HCT116 (cell line): ENCODE data around the gene CCSER1.

Experiments used
- CTCF ChIP-seq, 3 experiments: fragments of 200-600 bp in 1 of 3; sonication (generic) in 1 of 3; IDR thresholded peaks in 2 of 3; conservative IDR thresholded peaks in 1 of 3; 2 replicates each; pipeline ENCODE4 v1.5.1; 2012 to 2017; ENCODE audit warnings: low read depth in 2 of 3, low read length in 2 of 3, antibody characterized with exemption in 1 of 3, borderline replicate concordance in 1 of 3, control low read depth in 1 of 3, mild to moderate bottlenecking in 1 of 3, mixed read lengths in 1 of 3, mixed run types in 1 of 3, moderate library complexity in 1 of 3; ENCODE audit not compliant: insufficient read depth in 1 of 3
- EZH2phosphoT487 ChIP-seq: fragments of 200-600 bp; IDR thresholded peaks from 2 replicates; pipeline ENCODE4 v1.6.1; 2018; ENCODE audit warnings: antibody characterized with exemption, borderline replicate concordance
- REST ChIP-seq: IDR thresholded peaks from 2 replicates; pipeline ENCODE4 v1.6.1; 2012; ENCODE audit warnings: low read depth
- SIN3A ChIP-seq: IDR thresholded peaks from 2 replicates; pipeline ENCODE4 v1.6.1; 2012; ENCODE audit warnings: low read depth
- ZFX ChIP-seq: fragments of 450-650 bp; IDR thresholded peaks from 2 replicates; pipeline ENCODE4 v1.6.1; 2017

GRCh38 chr4:90245837-90246236 is 118.6 kb downstream of the CCSER1 start:
- TF ChIP-seq ZFX (no peak), CTCF (IDR thresholded peaks at IDR 0.05 in 2 of 3, conservative IDR thresholded peaks at IDR 0.05 in 1 of 3; ENCODE audit: borderline replicate concordance in 1 of 3, insufficient read depth in 1 of 3, low read depth in 2 of 3, low read length in 2 of 3) (no peak), SIN3A (no peak), EZH2phosphoT487 (no peak), REST (no peak)
